Posterior vena cava (tissue), 2 donors: ENCODE results near the gene SUGCT. TPM values are rescaled to one million over a fixed set of nuclear protein-coding genes. Genes with fewer than 3 reads are reported as not detected.
"Not testable (repeated sequence)": the region's sequence is repeated elsewhere in the genome, so short reads cannot be mapped to it uniquely, and the experiment has no call there.

ENCODE experiments used
- DNase-seq: peaks from one replicate; pipeline ENCODE4 v3.0.0-alpha.2; 2020; ENCODE audit warnings: low spot score
- intact Hi-C, 2 donors: fragments of 100-400 bp; cut with DNase I; formaldehyde crosslinking; loops; one replicate each; pipeline versions ENCODE4 v1.14.1 to v1.14.2; 2022 to 2023
- total RNA-seq, 2 donors: library from RNA; stranded (reverse); fragmentation: NEBNext Ultra II Directional; extraction: Animal tissue kit (Norgen Biotek cat#: 25700); gene quantifications; one replicate each; pipeline ENCODE4 v1.2.1, GENCODE V29; 2021
- donor health status: DM: yes; HTN: yes; CAD: no.
- donor health status: DM: yes; HTN: yes; CAD: no.

Gene SUGCT
- total RNA-seq, 2 donors from 2014 or later = 15.8 to 16.2 TPM

DNA sequence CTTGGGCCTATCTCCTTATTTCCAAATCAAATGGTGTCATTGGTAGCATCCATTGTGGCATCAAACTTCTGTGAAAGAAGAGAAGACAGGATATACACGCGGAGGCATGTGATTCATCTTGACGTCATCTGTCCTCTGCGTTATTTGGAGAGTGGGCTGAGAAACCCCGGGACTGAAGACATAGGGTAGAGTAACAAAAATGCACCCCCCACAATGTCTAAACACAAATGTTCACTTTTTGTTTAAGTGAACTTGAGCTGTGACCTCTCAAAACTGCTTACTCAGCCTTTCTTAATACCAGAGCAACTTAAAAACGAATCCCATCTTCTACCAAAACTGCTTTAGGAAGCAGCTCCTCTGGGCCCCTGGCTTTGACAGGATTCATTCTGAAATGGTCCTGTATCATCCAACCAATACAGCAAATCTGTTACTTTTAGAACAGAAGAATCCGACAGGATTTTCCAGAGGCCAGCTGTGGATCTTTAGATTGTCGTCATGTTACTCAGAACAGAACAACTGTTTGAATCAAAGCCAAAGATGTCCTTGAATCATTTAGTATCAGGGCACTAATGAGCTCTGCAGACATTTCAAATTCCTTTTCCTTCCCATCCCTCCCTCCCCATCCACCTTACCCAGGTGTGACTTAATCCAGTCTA lies 438.1 kb downstream of the SUGCT start:
- DNase-seq = no peak
- intact Hi-C loops = no loop called here

GRCh38 chr7:40579401-40579800 lies 444.6 kb downstream of the SUGCT start:
- no peak for DNase-seq
- intact Hi-C loops = no loop called here

DNA sequence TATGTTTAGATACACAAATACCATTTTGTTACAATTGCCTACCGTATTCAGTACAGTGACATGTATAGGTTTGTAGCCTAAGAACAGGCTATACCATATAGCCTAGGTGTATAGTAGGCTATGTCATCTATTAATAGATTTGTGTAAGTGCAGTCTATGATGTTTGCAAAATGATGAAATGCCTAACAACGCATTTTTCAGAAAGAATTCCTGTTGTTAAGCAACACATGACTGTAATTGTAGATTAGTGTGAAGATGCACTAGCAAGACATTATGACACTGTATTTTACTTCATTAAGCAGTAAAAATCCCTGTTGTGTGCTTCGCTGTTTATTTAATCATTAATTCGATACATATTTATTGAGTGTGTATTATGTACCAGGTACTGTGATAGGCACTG lies 446.0 kb downstream of the SUGCT start:
- no peak for DNase-seq
- intact Hi-C loops = no loop called here

GRCh38 chr7:40582539-40582938 lies 447.7 kb downstream of the SUGCT start:
- DNase-seq = no peak
- intact Hi-C loops = no loop called here

GRCh38 chr7:40583667-40584444 lies 449.1 kb downstream of the SUGCT start:
- no peak for DNase-seq
- intact Hi-C loops = no loop called here

DNA sequence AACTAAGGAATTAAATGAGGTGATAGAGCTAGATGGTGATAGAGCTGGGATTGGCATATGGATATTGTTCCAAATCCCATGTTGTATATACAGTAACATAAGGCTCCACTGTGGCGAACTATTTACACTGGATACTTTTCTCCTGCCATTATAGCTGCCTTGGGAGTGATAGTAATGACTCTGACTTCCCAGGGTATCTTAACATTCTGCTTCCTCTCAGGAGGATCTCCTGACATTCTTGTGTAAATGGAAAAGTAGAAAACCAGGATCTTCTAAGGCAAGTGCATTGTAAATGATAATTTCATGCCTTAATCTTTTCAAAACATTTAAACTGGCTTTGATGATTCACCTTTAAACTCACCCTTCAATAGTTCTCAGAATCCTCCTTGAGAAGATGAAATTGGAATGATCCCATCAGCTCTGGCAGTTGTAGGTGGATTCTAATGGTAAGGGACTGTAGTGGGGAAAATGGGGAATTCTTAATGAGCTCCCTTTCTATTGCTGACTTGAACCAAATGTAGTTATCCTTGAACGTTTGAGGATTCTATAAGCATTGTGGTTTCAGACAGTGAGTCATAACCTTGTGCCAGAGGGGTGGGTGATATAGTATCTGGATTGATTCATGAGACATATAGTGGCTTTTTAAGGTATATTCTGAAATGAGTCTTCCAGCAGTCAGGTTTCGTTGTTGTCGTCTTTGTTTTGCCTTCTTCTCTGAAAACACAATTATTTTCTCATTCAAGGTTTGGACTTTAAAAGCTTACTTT lies 450.0 kb downstream of the SUGCT start:
- intact Hi-C loops = no loop called here
- DNase-seq = no peak

GRCh38 chr7:40586197-40586596 lies 451.4 kb downstream of the SUGCT start:
- DNase-seq = no peak
- intact Hi-C loops = loop anchor here in 1 of 2 donors (2.0 kb wide), 1 partner anchor 17 kb away; no protein-coding TSS in a partner anchor

- intact Hi-C loops = loop anchor here in 1 of 2 donors (2.0 kb wide), 1 partner anchor 15 kb away; no protein-coding TSS in a partner anchor
- no peak for DNase-seq
Observed at GRCh38 chr7:40587419-40587818, 452.6 kb downstream of the SUGCT start.

GRCh38 chr7:40595129-40595528 lies 460.3 kb downstream of the SUGCT start:
- intact Hi-C loops = no loop called here
- DNase-seq = no peak

GRCh38 chr7:40595832-40596231 lies 461.0 kb downstream of the SUGCT start:
- intact Hi-C loops = no loop called here

DNA sequence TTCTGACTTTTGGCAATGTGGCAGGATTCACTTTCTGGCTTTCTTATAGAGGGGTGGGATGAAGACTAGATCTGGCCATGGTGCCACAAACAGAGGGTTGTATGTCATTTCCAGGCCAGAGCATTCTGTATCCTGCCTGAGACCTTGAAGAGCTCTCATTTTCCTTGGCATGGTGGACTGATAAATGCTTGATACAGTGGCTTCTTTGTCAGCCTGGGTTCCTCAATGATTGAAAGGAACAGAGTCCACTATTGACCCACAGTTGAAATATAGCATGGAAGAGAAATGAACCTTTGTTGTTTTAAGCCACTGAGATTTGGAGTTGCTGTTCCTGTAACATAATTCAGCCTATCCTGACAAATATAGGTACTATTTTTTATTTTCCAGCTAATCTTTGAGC lies 462.7 kb downstream of the SUGCT start:
- intact Hi-C loops = no loop called here
- no peak for DNase-seq

More at GRCh38 chr7:40595832-40596231, 461.0 kb downstream of the SUGCT start:
- no peak for DNase-seq

DNA sequence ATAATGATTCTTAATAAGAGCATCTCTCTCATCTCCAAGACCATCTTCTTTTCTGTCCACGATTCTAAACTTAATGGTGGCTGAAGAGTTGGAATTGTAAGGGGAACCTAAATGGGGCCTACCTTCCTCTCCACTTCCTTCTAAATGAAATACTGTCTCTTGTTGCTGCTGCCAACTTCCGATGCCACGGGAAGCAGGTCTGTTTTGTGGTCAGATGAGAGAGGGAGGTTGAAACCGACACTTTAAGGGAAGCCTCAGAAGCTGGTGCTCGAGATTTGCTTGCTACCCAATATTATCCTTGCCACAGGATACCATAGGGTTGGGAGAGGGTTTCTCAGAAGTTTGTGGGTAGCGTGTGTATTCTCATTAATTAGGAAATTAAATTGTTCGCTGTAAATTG lies 464.1 kb downstream of the SUGCT start:
- no peak for DNase-seq
- intact Hi-C loops = no loop called here

- intact Hi-C loops = no loop called here
- DNase-seq = no peak
Observed at GRCh38 chr7:40599836-40600235, 465.0 kb downstream of the SUGCT start.

DNA sequence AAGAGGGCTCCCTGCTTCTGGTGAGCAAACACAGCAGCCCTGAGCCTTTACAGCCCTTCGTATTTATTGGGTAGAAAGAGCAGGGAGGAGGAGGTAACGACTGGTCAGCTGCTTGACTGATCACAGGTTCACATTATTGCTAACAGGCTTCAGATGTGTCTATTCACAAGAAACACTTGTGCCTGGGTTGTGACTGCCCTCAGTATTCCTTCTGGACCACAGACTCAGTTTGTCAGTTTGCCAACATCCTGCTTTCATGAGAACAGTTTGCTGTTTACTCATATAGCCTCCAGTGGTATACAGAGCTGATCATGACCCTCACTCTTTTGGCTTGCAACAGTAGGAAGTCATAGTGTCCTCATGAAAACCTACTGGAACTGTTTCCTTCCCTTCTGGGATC lies 467.5 kb downstream of the SUGCT start:
- intact Hi-C loops = loop anchor here in 1 of 2 donors (2.0 kb wide), 1 partner anchor 16 kb away; no protein-coding TSS in a partner anchor

DNA sequence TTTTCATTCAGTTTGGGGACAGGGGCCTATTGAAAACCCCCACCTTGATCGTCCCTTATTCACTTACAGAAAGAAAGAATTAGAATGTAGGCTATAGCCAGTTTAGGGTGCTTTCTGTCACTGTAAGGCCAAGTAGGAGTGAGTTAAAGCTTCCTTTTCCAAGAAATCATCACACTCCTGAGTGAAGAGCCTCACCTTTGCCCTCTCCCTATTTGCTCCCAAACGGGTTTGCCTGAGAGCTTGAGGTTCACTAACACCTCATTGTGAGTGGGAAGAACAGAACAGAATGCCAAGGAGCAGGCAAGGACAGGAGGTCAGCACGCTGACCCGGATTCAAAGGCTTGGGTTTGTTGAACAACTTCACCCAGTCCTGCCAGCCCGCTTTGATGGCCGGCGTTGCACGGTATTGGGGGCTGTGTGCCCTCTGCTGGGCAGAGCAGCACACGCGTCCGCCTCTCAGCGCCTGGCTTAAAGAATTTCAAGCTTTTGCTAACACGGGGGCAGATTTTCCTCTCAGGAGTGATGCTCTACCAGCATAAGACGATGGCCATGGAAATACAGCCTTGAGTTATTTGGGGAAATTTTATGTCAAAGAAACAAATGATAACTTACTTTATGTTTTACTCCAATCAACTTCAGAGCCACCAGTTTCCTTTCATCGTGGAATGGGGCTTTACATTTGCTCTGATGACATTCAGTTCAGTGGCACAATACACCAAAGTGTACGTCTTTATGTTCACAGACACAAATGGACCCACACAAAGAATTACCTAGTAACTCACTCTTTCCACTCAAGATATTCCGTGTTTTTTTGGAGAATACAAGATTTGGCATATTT lies 470.0 kb downstream of the SUGCT start:
- peak; percentile 85 for DNase-seq

More for the DNA sequence above, 467.5 kb downstream of the SUGCT start:
- DNase-seq = not testable (repeated sequence)

GRCh38 chr7:40608321-40609075 lies 473.7 kb downstream of the SUGCT start:
- intact Hi-C loops = no loop called here

More for the DNA sequence above, 470.0 kb downstream of the SUGCT start:
- intact Hi-C loops = no loop called here

GRCh38 chr7:40610461-40610860 lies 475.7 kb downstream of the SUGCT start:
- intact Hi-C loops = no loop called here
- DNase-seq = no peak

More at GRCh38 chr7:40608321-40609075, 473.7 kb downstream of the SUGCT start:
- DNase-seq = no peak
